Tibial artery (tissue), 4 donors: ENCODE data around the gene ANKS1A.
"Not testable (repeated sequence)": the region's sequence is repeated elsewhere in the genome, so short reads cannot be mapped to it uniquely, and the experiment has no call there.

ENCODE experiments used
- DNase-seq, 2 donors: peaks; one replicate each; pipeline ENCODE4 v3.0.0-alpha.2; 2019
- H3K27ac ChIP-seq, 2 donors: fragments of 200-600 bp; sonication (generic) in 1 of 2; 1 replicate in 1 of 2; 2 replicates in 1 of 2; pipeline ENCODE4 v1.5.1; 2018 to 2019; ENCODE audit warnings: mild to moderate bottlenecking in 1 of 2
- H3K27me3 ChIP-seq, 2 donors: fragments of 200-600 bp; sonication (generic) in 1 of 2; one replicate each; pipeline versions ENCODE4 v1.5.1 to v1.6.0; 2016 to 2019
- H3K36me3 ChIP-seq, 3 donors: fragments of 200-600 bp; sonication (generic) in 2 of 3; one replicate each; pipeline ENCODE4 v1.5.1; 2016 to 2019; ENCODE audit warnings: mild to moderate bottlenecking in 2 of 3
- H3K4me1 ChIP-seq, 4 donors: fragments of 200-600 bp; sonication (generic) in 2 of 4; 1 replicate in 3 of 4; 2 replicates in 1 of 4; pipeline ENCODE4 v1.5.1; 2016 to 2019
- H3K4me3 ChIP-seq, 2 donors: fragments of 200-600 bp; sonication (generic) in 1 of 2; 1 replicate in 1 of 2; 2 replicates in 1 of 2; pipeline ENCODE4 v1.5.1; 2018 to 2019; ENCODE audit warnings: mild to moderate bottlenecking in 2 of 2
- H3K9me3 ChIP-seq, 3 donors: fragments of 200-600 bp; sonication (generic) in 1 of 3; one replicate each; pipeline ENCODE4 v1.5.1; 2016 to 2019
- CTCF ChIP-seq, 2 experiments: fragments of 200-600 bp in 1 of 2; fragments of 450-650 bp in 1 of 2; IDR thresholded peaks; one replicate each; pipeline ENCODE4 v1.5.1; 2017 to 2019; ENCODE audit warnings: antibody characterized with exemption in 2 of 2, mild to moderate bottlenecking in 1 of 2, moderate library complexity in 1 of 2
- intact Hi-C: fragments of 100-400 bp; cut with DNase I; formaldehyde crosslinking; loops from one replicate; pipeline ENCODE4 v1.15.0; 2023; ENCODE audit warnings: low total_unique reads

The ANKS1A gene

GRCh38 chr6:34876472-34876871 lies 12.6 kb upstream of the ANKS1A start:
- Histone ChIP-seq H3K4me3 (no peak overlapping the region), H3K27ac (no peak overlapping the region), H3K4me1 (no peaks in the 10 kb centered on the region), H3K36me3 (peaks cover 60 to 97% (median 72%) of the 10 kb centered on the region in 3 donors), H3K9me3 (no peaks in the 10 kb centered on the region), H3K27me3 (no peaks in the 10 kb centered on the region)
- no peak for TF ChIP-seq CTCF (IDR thresholded peaks at IDR 0.05)
- intact Hi-C loops: no loop called here
- DNase-seq: no peak

GRCh38 chr6:34877259-34877658 lies 11.8 kb upstream of the ANKS1A start:
- intact Hi-C loops: no loop called here
- H3K36me3 ChIP-seq: peaks cover 52 to 97% (median 66%) of the 10 kb centered on the region in 3 donors

GRCh38 chr6:34877869-34878485 lies 11.1 kb upstream of the ANKS1A start:
- Histone ChIP-seq H3K27me3 (no peaks in the 10 kb centered on the region), H3K4me3 (no peak overlapping the region), H3K4me1 (no peaks in the 10 kb centered on the region), H3K27ac (no peak overlapping the region), H3K36me3 (peaks cover 46 to 97% (median 59%) of the 10 kb centered on the region in 3 donors), H3K9me3 (no peaks in the 10 kb centered on the region)
- no peak for TF ChIP-seq CTCF (IDR thresholded peaks at IDR 0.05)
- no peak for DNase-seq
- intact Hi-C loops: no loop called here

More at GRCh38 chr6:34877259-34877658, 11.8 kb upstream of the ANKS1A start:
- no peak overlapping the region for H3K27ac ChIP-seq
- no peaks in the 10 kb centered on the region for H3K4me1 ChIP-seq
- no peaks in the 10 kb centered on the region for H3K27me3 ChIP-seq
- H3K9me3 ChIP-seq: no peaks in the 10 kb centered on the region
- H3K4me3 ChIP-seq: no peak overlapping the region
- no peak for DNase-seq
- no peak for TF ChIP-seq CTCF (IDR thresholded peaks at IDR 0.05)

GRCh38 chr6:34884073-34884472 lies 5.0 kb upstream of the ANKS1A start:
- peaks cover 11 to 41% (median 16%) of the 10 kb centered on the region in 3 donors for H3K36me3 ChIP-seq
- DNase-seq, intact Hi-C loops, H3K4me3 ChIP-seq, H3K27me3 ChIP-seq, H3K27ac ChIP-seq, H3K9me3 ChIP-seq: not testable (repeated sequence)
- peaks cover 0 to 16% (median 12%) of the 10 kb centered on the region in 4 donors for H3K4me1 ChIP-seq

GRCh38 chr6:34884996-34885395 lies 4.1 kb upstream of the ANKS1A start:
- no peak overlapping the region for H3K4me3 ChIP-seq
- H3K9me3 ChIP-seq: no peaks in the 10 kb centered on the region
- intact Hi-C loops: loop anchor here (5.0 kb wide), 2 partner anchors 93 to 128 kb away; partner anchors contain the start of genes BLTP3A and SNRPC
- no peaks in the 10 kb centered on the region for H3K27me3 ChIP-seq
- TF ChIP-seq CTCF (IDR thresholded peaks at IDR 0.05): no peak
- no peak for DNase-seq
- peaks cover 3 to 32% (median 9%) of the 10 kb centered on the region in 3 donors for H3K36me3 ChIP-seq
- H3K27ac ChIP-seq: no peak overlapping the region
- H3K4me1 ChIP-seq: peaks cover 0 to 18% (median 13%) of the 10 kb centered on the region in 4 donors

- H3K4me3 ChIP-seq, DNase-seq, H3K27ac ChIP-seq, H3K27me3 ChIP-seq, H3K9me3 ChIP-seq: not testable (repeated sequence)
- Histone ChIP-seq H3K4me1 (peaks cover 0 to 27% (median 17%) of the 10 kb centered on the region in 4 donors), H3K36me3 (peaks cover 0 to 24% (median 4%) of the 10 kb centered on the region in 3 donors)
- intact Hi-C loops: loop anchor here (5.0 kb wide), 2 partner anchors 94 to 129 kb away; partner anchors contain the start of genes BLTP3A and SNRPC
Measured at GRCh38 chr6:34885837-34886236, 3.2 kb upstream of the ANKS1A start.
